ENCODE results near the gene DNAL1. TPM values are rescaled to one million over a fixed set of nuclear protein-coding genes. Genes with fewer than 3 reads are reported as not detected.

Gene DNAL1
- total and polyA plus RNA-seq, 10 of the 15 experiments (the other 5 are each of a cell fraction or from before 2014, with no cell fraction given), result 2.4 to 18.2 (median 7.4) TPM

- TF ChIP-seq HDAC6 (IDR thresholded peaks at IDR 0.05; ENCODE audit: unreplicated experiment) (no peak), ZNF592 (IDR thresholded peaks at IDR 0.05) (no peak), RAD21 (IDR thresholded peaks at IDR 0.05; ENCODE audit: insufficient read depth, low read depth, low read length) (no peak), BCL3 (IDR thresholded peaks at IDR 0.05; ENCODE audit: borderline replicate concordance, insufficient read depth, low read depth, low read length, poor library complexity, severe bottlenecking) (no peak), CEBPZ (IDR thresholded peaks at IDR 0.05; ENCODE audit: low read depth, low read length) (no peak), YY1 (IDR thresholded peaks at IDR 0.05; ENCODE audit: low read depth, low read length) (no peak), CEBPB (IDR thresholded peaks at IDR 0.05; ENCODE audit: borderline replicate concordance in 1 of 2, low read depth in 2 of 2, low read length in 2 of 2) (no peak), HCFC1 (IDR thresholded peaks at IDR 0.05; ENCODE audit: low read length) (no peak), HDGF (IDR thresholded peaks at IDR 0.05) (no peak), NFIC (IDR thresholded peaks at IDR 0.05; ENCODE audit: low read depth, low read length) (no peak)
These were observed 39.8 kb downstream of the DNAL1 start (continued) for GRCh38 chr14:73684627-73685026.

All from GM12878 (cell line).